ENCODE data around the gene JAK2. TPM values are rescaled to one million over a fixed set of nuclear protein-coding genes. Genes with fewer than 3 reads are reported as not detected.
"Not testable (repeated sequence)": the region's sequence is repeated elsewhere in the genome, so short reads cannot be mapped to it uniquely, and the experiment has no call there.

Gene JAK2
- total RNA-seq, 4 donors from 2014 or later, result 23.7 to 39.6 (median 37.8) TPM

- Histone ChIP-seq H3K27ac (no peak overlapping the region), H3K36me3 (peaks cover 0 to 29% (median 4%) of the 10 kb centered on the region in 3 donors), H3K4me3 (no peak overlapping the region), H3K9me3 (no peaks in the 10 kb centered on the region), H3K27me3 (no peaks in the 10 kb centered on the region), H3K4me1 (no peaks in the 10 kb centered on the region)
- DNase-seq (ENCODE audit: low spot score in 2 of 2), result no peak
- 87 to 93% methylated on average over 2 of the region's 2 CpGs for WGBS, 2 donors
- no peak for TF ChIP-seq EP300 (IDR thresholded peaks at IDR 0.05)
- no peak for TF ChIP-seq CTCF (IDR thresholded peaks at IDR 0.05)
- TF ChIP-seq POLR2A (IDR thresholded peaks at IDR 0.05), result no peak
Observed at GRCh38 chr9:5089737-5090136, 104.7 kb downstream of the JAK2 start.

GRCh38 chr9:5095795-5096194 lies 110.7 kb downstream of the JAK2 start:
- Histone ChIP-seq H3K4me1 (no peaks in the 10 kb centered on the region), H3K9me3 (no peaks in the 10 kb centered on the region), H3K4me3 (no peak overlapping the region), H3K27me3 (no peaks in the 10 kb centered on the region), H3K27ac (no peak overlapping the region), H3K36me3 (no peaks in the 10 kb centered on the region)
- TF ChIP-seq EP300 (IDR thresholded peaks at IDR 0.05) (no peak), POLR2A (IDR thresholded peaks at IDR 0.05) (no peak), CTCF (IDR thresholded peaks at IDR 0.05) (no peak)
- no peak for DNase-seq (ENCODE audit: low spot score in 2 of 2)
- WGBS, 2 donors, result 95% methylated on average over 2 of the region's 2 CpGs

- no peak overlapping the region for H3K4me3 ChIP-seq
- no peak for DNase-seq (ENCODE audit: low spot score in 2 of 2)
- H3K4me1 ChIP-seq, result no peaks in the 10 kb centered on the region
- no peak overlapping the region for H3K27ac ChIP-seq
- WGBS, 2 donors, result 81 to 83% methylated on average over 3 of the region's 3 CpGs
- H3K36me3 ChIP-seq, result peaks cover 0 to 2% (median 0%) of the 10 kb centered on the region in 3 donors
- TF ChIP-seq EP300 (IDR thresholded peaks at IDR 0.05) (no peak), CTCF (IDR thresholded peaks at IDR 0.05) (no peak), POLR2A (IDR thresholded peaks at IDR 0.05) (no peak)
- no peaks in the 10 kb centered on the region for H3K27me3 ChIP-seq
- peaks cover 0 to 7% (median 0%) of the 10 kb centered on the region in 4 donors for H3K9me3 ChIP-seq
Observed at GRCh38 chr9:5099466-5099865, 114.4 kb downstream of the JAK2 start.

GRCh38 chr9:5101127-5101526 lies 116.1 kb downstream of the JAK2 start:
- 87 to 88% methylated on average over 7 of the region's 7 CpGs for WGBS, 2 donors
- not testable (repeated sequence) for H3K4me3 ChIP-seq

GRCh38 chr9:5106517-5106916 lies 121.4 kb downstream of the JAK2 start:
- H3K9me3 ChIP-seq, result peaks cover 0 to 44% (median 0%) of the 10 kb centered on the region in 4 donors
- not testable (repeated sequence) for H3K4me1 ChIP-seq; H3K27ac ChIP-seq; H3K27me3 ChIP-seq; DNase-seq (ENCODE audit: low spot score in 2 of 2); H3K36me3 ChIP-seq; H3K4me3 ChIP-seq
- 98 to 100% methylated on average over 2 of the region's 2 CpGs for WGBS, 2 donors

More at GRCh38 chr9:5101127-5101526, 116.1 kb downstream of the JAK2 start:
- not testable (repeated sequence) for H3K27me3 ChIP-seq; H3K27ac ChIP-seq; H3K36me3 ChIP-seq; H3K4me1 ChIP-seq; DNase-seq (ENCODE audit: low spot score in 2 of 2)
- peaks cover 0 to 22% (median 0%) of the 10 kb centered on the region in 4 donors for H3K9me3 ChIP-seq

GRCh38 chr9:5110867-5111681 lies 126.0 kb downstream of the JAK2 start:
- Histone ChIP-seq H3K27me3 (no peaks in the 10 kb centered on the region), H3K9me3 (peaks cover 0 to 33% (median 0%) of the 10 kb centered on the region in 4 donors), H3K4me3 (no peak overlapping the region), H3K36me3 (peaks cover 0 to 23% (median 13%) of the 10 kb centered on the region in 3 donors), H3K4me1 (no peaks in the 10 kb centered on the region), H3K27ac (no peak overlapping the region)
- DNase-seq (ENCODE audit: low spot score in 2 of 2), result no peak
- 96 to 97% methylated on average over 32 to 36 of the region's 50 CpGs for WGBS, 2 donors
- TF ChIP-seq EP300 (IDR thresholded peaks at IDR 0.05) (no peak), CTCF (IDR thresholded peaks at IDR 0.05) (no peak), POLR2A (IDR thresholded peaks at IDR 0.05) (no peak)

Data from tibial nerve (tissue), 4 donors.